ENCODE results near the gene UPK1A. TPM values are rescaled to one million over a fixed set of nuclear protein-coding genes. Genes with fewer than 3 reads are reported as not detected.
A peak's percentile ranks its signal among the peaks of the same experiment; 100 is the strongest.

UPK1A gene
- total and polyA plus RNA-seq, 9 of the 15 experiments (the other 6 are each of a cell fraction or from before 2014, with no cell fraction given): 0.06 to 0.13 TPM; not detected in 7

- TF ChIP-seq, protein P1, sequence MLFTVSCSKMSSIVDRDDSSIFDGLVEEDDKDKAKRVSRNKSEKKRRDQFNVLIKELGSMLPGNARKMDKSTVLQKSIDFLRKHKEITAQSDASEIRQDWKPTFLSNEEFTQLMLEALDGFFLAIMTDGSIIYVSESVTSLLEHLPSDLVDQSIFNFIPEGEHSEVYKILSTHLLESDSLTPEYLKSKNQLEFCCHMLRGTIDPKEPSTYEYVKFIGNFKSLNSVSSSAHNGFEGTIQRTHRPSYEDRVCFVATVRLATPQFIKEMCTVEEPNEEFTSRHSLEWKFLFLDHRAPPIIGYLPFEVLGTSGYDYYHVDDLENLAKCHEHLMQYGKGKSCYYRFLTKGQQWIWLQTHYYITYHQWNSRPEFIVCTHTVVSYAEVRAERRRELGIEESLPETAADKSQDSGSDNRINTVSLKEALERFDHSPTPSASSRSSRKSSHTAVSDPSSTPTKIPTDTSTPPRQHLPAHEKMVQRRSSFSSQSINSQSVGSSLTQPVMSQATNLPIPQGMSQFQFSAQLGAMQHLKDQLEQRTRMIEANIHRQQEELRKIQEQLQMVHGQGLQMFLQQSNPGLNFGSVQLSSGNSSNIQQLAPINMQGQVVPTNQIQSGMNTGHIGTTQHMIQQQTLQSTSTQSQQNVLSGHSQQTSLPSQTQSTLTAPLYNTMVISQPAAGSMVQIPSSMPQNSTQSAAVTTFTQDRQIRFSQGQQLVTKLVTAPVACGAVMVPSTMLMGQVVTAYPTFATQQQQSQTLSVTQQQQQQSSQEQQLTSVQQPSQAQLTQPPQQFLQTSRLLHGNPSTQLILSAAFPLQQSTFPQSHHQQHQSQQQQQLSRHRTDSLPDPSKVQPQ (CRISPR knock-in tag; IDR thresholded peaks at IDR 0.05; ENCODE audit: borderline replicate concordance): no peak
- no peak for TF ChIP-seq KLF6 (CRISPR knock-in tag; IDR thresholded peaks at IDR 0.05; ENCODE audit: borderline replicate concordance)
- TF ChIP-seq HCFC1 (IDR thresholded peaks at IDR 0.05; ENCODE audit: low read depth, low read length): peak; percentile 91
- TF ChIP-seq PHF20 (IDR thresholded peaks at IDR 0.05; ENCODE audit: partially characterized antibody): peak; percentile 100
- TF ChIP-seq ZNF384 (IDR thresholded peaks at IDR 0.05; ENCODE audit: low read depth, low read length): no peak
- peak in 1 of 2 experiments; percentile 50; a peak in 1 of 4 replicates for TF ChIP-seq RCOR1 (IDR thresholded peaks at IDR 0.05; ENCODE audit: borderline replicate concordance in 1 of 2, low read depth in 2 of 2, low read length in 2 of 2)
- 0 out of 2 replicates have a peak, but pooled peaks have one; percentile 54 for TF ChIP-seq KDM2B (CRISPR knock-in tag; IDR thresholded peaks at IDR 0.05)
- peak; percentile 93 for TF ChIP-seq HDAC2 (IDR thresholded peaks at IDR 0.05)
- TF ChIP-seq ZNF354B (CRISPR knock-in tag; IDR thresholded peaks at IDR 0.05): no peak
- TF ChIP-seq, protein P2, sequence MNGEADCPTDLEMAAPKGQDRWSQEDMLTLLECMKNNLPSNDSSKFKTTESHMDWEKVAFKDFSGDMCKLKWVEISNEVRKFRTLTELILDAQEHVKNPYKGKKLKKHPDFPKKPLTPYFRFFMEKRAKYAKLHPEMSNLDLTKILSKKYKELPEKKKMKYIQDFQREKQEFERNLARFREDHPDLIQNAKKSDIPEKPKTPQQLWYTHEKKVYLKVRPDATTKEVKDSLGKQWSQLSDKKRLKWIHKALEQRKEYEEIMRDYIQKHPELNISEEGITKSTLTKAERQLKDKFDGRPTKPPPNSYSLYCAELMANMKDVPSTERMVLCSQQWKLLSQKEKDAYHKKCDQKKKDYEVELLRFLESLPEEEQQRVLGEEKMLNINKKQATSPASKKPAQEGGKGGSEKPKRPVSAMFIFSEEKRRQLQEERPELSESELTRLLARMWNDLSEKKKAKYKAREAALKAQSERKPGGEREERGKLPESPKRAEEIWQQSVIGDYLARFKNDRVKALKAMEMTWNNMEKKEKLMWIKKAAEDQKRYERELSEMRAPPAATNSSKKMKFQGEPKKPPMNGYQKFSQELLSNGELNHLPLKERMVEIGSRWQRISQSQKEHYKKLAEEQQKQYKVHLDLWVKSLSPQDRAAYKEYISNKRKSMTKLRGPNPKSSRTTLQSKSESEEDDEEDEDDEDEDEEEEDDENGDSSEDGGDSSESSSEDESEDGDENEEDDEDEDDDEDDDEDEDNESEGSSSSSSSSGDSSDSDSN (IDR thresholded peaks at IDR 0.05; ENCODE audit: borderline replicate concordance in 1 of 2, low read depth in 2 of 2, low read length in 2 of 2): peak in 1 of 2 experiments; percentile 56; a peak in 1 of 4 replicates
- TF ChIP-seq, protein P3, sequence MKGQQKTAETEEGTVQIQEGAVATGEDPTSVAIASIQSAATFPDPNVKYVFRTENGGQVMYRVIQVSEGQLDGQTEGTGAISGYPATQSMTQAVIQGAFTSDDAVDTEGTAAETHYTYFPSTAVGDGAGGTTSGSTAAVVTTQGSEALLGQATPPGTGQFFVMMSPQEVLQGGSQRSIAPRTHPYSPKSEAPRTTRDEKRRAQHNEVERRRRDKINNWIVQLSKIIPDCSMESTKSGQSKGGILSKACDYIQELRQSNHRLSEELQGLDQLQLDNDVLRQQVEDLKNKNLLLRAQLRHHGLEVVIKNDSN (CRISPR knock-in tag; IDR thresholded peaks at IDR 0.05): peak; percentile 12; the same call in 1 of the 2 replicates
- TF ChIP-seq NFIC (IDR thresholded peaks at IDR 0.05): peak; percentile 52; the same call in 1 of the 2 replicates
- peak; percentile 93 for TF ChIP-seq NEUROD1 (IDR thresholded peaks at IDR 0.05; ENCODE audit: borderline replicate concordance, low read depth, low read length, partially characterized antibody)
- peak; percentile 19 for TF ChIP-seq ETS2 (tag; IDR thresholded peaks at IDR 0.05; ENCODE audit: borderline replicate concordance, poor library complexity, severe bottlenecking)
- 0 out of 2 replicates have a peak, but pooled peaks have one; percentile 59 for TF ChIP-seq ZNF589 (CRISPR knock-in tag; IDR thresholded peaks at IDR 0.05; ENCODE audit: low read depth)
- peak; percentile 58; the same call in 1 of the 2 replicates for TF ChIP-seq ARID4B (CRISPR knock-in tag; IDR thresholded peaks at IDR 0.05)
Measured at GRCh38 chr19:35628565-35629331, 37.6 kb upstream of the UPK1A start, which contains the start of gene RBM42 (continued).

Data from K562 (cell line).